Coronary artery (tissue), 2 donors: ENCODE measurements around the gene ISCU.

Experiments
- DNase-seq: peaks from one replicate; pipeline ENCODE4 v3.0.0-alpha.2; 2017; ENCODE audit warnings: low spot score
- H3K27ac ChIP-seq, 2 donors: fragments of 200-600 bp; sonication (generic); one replicate each; pipeline ENCODE4 v1.5.1; 2016 to 2019
- H3K4me3 ChIP-seq: fragments of 200-600 bp; sonication (generic); 2 replicates; pipeline ENCODE4 v1.5.1; 2016; ENCODE audit warnings: mild to moderate bottlenecking, moderate library complexity
- TF ChIP-seq, protein P1 (sequence below): fragments of 200-600 bp; sonication (generic); IDR thresholded peaks from one replicate; pipeline ENCODE4 v1.5.1; 2019; ENCODE audit warnings: antibody characterized with exemption

Gene ISCU

DNA sequence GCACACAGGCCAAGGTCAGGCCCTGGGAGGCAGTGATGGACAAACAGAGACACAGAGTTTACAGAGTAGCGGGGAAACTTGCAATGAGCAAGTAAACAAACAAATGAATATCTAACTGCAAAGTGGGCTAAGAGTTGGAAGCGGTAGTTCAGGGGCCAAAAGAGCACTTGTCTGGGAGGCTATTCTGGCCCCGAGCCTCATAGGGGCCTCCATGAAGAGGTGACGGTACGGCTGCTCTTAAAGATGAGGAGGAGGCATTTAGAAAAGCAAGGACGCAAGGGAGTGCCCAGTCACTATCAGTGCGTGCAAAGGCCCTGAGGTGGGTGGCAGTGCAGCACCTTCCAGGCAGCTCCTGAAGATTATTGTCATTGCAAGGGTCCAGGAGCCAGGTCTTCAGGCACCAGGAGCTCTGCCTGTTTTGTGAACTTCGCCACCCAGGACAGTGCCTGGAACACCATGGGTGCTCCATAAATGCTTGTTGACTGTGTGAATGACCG lies 39.9 kb downstream of the ISCU start:
- H3K4me3 ChIP-seq, result no peak overlapping the region
- DNase-seq, result no peak
- no peak overlapping the region for H3K27ac ChIP-seq
- TF ChIP-seq, protein P1, sequence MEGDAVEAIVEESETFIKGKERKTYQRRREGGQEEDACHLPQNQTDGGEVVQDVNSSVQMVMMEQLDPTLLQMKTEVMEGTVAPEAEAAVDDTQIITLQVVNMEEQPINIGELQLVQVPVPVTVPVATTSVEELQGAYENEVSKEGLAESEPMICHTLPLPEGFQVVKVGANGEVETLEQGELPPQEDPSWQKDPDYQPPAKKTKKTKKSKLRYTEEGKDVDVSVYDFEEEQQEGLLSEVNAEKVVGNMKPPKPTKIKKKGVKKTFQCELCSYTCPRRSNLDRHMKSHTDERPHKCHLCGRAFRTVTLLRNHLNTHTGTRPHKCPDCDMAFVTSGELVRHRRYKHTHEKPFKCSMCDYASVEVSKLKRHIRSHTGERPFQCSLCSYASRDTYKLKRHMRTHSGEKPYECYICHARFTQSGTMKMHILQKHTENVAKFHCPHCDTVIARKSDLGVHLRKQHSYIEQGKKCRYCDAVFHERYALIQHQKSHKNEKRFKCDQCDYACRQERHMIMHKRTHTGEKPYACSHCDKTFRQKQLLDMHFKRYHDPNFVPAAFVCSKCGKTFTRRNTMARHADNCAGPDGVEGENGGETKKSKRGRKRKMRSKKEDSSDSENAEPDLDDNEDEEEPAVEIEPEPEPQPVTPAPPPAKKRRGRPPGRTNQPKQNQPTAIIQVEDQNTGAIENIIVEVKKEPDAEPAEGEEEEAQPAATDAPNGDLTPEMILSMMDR, result no peak

DNA sequence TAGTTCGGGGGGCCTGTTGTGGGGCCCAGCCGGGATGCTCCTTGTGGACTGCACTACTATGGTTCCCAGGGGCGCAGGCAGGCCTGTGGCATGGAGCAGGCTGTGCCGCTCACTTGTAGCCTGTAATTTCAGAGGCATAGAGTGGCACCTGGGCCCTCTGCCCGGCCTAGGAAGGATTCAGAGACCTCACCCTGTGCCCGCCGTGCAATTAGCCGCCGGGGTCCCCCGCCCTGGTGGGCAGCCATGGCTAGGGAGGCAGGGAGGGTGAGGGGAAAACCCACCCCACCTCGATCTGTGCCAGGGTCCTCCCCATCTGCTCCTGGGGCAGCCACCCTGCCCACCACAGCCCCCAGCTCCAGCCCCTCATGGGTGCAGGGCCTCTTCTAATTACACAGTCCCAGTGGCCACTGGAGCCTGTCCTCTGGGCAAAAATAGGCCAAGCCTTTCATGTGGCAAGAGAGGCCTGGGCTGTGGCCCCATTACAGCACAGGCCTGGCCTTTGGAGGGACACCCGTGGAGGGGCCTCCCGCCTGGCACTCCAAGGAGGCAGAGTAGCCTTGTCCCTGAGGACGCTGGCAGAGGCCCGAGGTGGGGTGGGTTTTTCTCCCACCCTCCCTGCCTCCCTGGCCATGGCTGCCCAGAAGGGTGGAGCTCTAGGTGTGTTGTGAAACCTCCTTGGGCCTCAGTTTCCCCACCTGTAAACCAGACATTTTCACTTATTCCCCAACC lies 40.7 kb downstream of the ISCU start:
- DNase-seq, result no peak
- TF ChIP-seq, protein P1, result no peak
- H3K4me3 ChIP-seq, result no peak overlapping the region
- H3K27ac ChIP-seq, result no peak overlapping the region

DNA sequence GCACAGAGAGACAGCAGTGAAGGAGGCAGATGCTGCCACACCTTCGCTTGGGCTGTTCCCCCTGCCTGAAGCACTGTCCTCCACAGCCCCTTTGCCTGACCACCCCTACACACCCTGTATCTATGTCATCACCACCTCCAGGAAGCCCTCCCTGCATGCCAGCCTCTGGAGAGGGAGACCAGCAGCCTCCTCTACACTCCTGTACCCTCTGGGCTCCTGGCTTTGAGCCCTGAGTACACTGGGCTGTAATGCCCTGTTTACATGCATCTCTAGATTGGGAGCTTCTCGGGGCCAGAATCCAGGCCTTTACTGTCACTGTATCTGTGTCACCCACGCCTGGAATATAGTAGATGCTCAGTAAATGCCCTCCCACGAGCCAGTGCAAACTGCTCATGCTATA lies 41.3 kb downstream of the ISCU start:
- H3K4me3 ChIP-seq, result no peak overlapping the region
- DNase-seq, result no peak

DNA sequence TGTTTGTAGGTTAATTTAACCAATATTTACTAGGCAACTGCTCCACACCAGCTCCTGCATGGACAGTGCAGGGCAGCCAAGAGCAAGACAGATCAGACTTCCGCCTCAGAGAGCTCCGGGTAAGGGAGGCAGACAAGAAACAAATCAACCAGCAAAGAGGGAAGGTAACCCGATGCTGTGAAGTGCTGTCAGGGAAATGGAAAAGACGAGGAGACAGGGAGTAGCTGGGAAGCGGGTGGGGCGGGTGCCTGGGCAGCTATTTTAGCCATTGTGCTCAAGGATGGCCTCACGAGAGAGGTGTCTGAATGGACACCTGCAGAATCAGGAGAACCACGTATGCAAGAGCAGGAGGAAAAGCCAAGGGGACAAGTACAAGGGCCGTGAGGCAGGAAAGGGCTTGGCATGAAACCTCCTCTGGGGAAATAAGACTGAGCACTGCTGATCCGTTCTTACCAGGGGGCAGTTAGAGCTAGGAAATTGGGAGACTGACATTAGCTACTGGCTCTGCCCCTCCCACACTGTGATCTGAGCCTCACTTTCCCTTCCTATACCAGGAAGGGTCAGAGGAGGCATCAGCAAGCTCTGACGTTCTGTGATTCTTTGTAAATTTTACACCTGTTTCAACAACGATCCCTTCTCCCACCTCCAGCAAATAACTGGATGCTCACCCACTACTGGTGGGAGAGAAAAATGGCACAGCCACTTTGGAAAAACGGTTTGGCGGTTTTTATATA lies 42.0 kb downstream of the ISCU start:
- Histone ChIP-seq H3K4me3 (no peak overlapping the region), H3K27ac (no peak overlapping the region)
- TF ChIP-seq, protein P1, result no peak
- DNase-seq, result no peak

More for the DNA sequence above, 41.3 kb downstream of the ISCU start:
- TF ChIP-seq, protein P1, result no peak
- H3K27ac ChIP-seq, result no peak overlapping the region

DNA sequence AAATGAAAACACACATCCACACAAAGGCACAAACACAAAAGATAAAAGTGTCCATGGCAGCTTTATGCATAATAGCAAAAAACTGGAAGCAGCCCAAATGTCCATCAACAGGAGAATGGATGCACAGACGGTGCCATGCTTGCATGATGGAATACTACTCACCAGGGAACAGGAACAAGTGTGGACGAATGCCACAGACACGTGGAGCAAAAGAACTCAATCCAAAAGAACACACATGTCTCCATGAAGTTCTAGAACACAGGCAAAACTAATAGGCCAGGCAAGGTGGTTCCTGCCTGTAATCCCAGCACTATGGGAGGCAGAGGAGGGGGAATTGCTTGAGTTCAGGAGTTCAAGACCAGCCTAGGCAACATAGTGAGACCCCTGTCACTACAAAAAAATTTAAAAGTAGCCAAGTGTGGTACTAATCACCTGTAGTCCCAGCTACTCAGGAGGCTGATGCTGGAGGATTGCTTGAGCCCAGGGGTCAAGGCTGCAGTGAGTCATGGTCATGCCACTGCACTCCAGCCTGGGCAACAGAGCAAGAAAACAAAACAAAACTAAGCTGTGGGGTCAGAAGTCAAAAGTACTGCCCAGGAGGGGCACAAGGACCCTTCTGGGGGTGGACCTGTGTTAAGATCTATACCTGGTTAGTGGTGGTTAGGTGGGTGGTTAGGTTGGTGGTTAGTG lies 42.7 kb downstream of the ISCU start:
- no peak overlapping the region for H3K27ac ChIP-seq
- TF ChIP-seq, protein P1, result no peak
- DNase-seq, result no peak

DNA sequence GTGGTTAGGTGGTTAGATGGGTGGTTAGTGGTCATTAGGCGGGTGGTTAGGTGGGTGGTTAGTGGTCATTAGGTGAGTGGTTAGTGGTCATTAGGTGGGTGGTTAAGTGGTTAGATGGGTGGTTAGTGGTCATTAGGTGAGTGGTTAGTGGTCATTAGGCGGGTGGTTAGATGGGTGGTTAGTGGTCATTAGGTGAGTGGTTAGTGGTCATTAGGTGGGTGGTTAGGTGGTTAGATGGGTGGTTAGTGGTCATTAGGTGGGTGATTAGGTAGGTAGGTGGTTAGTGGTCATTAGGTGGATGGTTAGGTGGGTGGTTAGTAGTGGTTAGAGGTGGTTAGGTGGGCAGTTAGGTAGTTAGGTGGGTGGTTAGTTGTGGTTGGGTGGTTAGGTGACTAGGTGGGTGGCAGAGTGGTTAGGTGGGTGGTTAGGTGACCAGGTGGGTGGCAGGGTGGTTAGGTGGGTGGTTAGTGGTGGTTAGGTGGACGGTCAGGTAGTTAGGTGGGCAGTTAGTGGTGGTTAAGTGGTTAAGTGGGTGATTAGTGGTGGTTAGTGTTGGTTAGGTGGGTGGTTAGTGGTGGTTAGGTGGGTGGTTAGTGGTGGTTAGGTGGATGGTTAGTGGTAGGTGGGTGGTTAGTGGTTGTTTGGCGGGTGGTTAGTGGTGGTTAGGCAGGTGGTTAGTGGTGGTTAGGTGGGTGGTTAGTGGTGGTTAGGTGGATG lies 43.5 kb downstream of the ISCU start:
- TF ChIP-seq, protein P1, result no peak
- Histone ChIP-seq H3K27ac (no peak overlapping the region), H3K4me3 (no peak overlapping the region)
- DNase-seq, result no peak

More for the DNA sequence above, 42.7 kb downstream of the ISCU start:
- no peak overlapping the region for H3K4me3 ChIP-seq
